ENCODE measurements around the gene ABCC3. TPM values are rescaled to one million over a fixed set of nuclear protein-coding genes. Genes with fewer than 3 reads are reported as not detected.

The ABCC3 gene
- total and polyA plus RNA-seq, 2 donors (not counting 1 experiment from before 2014, with no cell fraction given): 11.5 to 34.8 TPM

GRCh38 chr17:50642722-50643656 lies 8.3 kb downstream of the ABCC3 start:
- Histone ChIP-seq H3K79me2 (ENCODE audit: control insufficient read depth, insufficient read depth, low read length) (no peaks in the 10 kb centered on the region), H2AFZ (ENCODE audit: low read length) (no peak overlapping the region), H3K27ac (ENCODE audit: insufficient read depth, low read length) (no peak overlapping the region), H3K4me2 (ENCODE audit: extremely low read depth, insufficient read depth, low read length) (no peak overlapping the region), H3K36me3 (ENCODE audit: control insufficient read depth, insufficient read depth, low read length) (no peaks in the 10 kb centered on the region), H3K9ac (ENCODE audit: insufficient read depth, low read length) (no peak overlapping the region), H3K9me3 (ENCODE audit: control insufficient read depth, insufficient read depth, low read depth, low read length) (no peaks in the 10 kb centered on the region), H4K20me1 (ENCODE audit: control insufficient read depth, extremely low read depth, insufficient read depth, low read length) (no peaks in the 10 kb centered on the region), H3K27me3 (ENCODE audit: control insufficient read depth, insufficient read depth, low read length) (no peaks in the 10 kb centered on the region), H3K4me1 (ENCODE audit: control insufficient read depth, extremely low read depth, insufficient read depth, low read length) (peaks cover 24% of the 10 kb centered on the region), H3K4me3 (replicated peaks in 1 of 4; ENCODE audit: control extremely low read depth in 1 of 4, insufficient read depth in 1 of 4, low read depth in 3 of 4, low read length in 4 of 4) (no peak overlapping the region)
- TF ChIP-seq EZH2 (IDR thresholded peaks at IDR 0.05; ENCODE audit: low read length, missing control alignments): no peak
- TF ChIP-seq, protein P1, sequence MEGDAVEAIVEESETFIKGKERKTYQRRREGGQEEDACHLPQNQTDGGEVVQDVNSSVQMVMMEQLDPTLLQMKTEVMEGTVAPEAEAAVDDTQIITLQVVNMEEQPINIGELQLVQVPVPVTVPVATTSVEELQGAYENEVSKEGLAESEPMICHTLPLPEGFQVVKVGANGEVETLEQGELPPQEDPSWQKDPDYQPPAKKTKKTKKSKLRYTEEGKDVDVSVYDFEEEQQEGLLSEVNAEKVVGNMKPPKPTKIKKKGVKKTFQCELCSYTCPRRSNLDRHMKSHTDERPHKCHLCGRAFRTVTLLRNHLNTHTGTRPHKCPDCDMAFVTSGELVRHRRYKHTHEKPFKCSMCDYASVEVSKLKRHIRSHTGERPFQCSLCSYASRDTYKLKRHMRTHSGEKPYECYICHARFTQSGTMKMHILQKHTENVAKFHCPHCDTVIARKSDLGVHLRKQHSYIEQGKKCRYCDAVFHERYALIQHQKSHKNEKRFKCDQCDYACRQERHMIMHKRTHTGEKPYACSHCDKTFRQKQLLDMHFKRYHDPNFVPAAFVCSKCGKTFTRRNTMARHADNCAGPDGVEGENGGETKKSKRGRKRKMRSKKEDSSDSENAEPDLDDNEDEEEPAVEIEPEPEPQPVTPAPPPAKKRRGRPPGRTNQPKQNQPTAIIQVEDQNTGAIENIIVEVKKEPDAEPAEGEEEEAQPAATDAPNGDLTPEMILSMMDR (conservative IDR thresholded peaks at IDR 0.05 in 1 of 2, IDR thresholded peaks at IDR 0.05 in 1 of 2; ENCODE audit: low read depth in 1 of 2, low read length in 2 of 2): no peak
- no peak for DNase-seq (ENCODE audit: low read depth in 2 of 2)

DNA sequence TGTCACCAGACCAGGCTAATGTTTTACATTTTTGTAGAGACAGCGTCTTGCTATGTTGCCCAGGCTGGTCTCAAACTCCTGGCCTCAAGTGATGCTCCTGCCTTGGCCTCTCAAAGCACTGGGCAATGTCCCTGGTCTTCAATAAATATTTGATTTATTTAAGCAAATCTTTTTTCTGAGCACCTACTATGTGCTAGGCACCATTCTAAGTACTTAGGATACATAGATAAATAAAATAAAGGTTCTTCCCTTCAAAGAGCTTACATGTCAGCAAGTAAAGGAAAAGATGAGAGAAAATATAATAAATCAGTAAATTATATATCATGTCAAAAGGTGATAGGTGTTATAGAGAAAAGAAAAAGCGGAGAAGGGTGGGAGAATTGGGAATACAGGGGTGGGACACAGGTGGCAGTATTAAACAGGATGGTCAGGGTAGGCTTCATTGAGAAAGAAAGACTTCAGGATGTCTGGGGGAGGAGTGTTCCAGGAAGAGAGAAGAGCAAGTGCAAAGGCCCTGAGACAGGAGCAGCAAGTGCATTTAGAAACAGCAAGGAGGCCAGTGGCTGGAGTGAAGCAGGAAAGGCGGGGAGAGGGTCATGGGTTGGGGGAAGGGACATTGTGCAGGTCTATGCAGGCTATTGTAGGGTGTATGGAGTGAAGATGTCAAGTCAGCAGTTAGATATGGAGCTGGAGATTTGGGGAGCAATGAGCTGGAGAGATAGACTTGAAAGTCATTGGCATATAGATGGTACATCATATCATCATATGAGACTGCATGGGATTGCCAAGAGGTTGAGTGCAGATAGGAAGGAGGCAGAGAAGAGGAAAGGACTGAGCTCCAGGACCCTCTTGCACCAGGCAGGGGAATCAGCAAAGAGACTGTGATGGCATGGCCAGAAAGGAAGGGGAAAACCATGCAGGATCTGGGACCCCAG lies 11.3 kb downstream of the ABCC3 start:
- H3K79me2 ChIP-seq (ENCODE audit: control insufficient read depth, insufficient read depth, low read length): no peaks in the 10 kb centered on the region
- no peaks in the 10 kb centered on the region for H3K36me3 ChIP-seq (ENCODE audit: control insufficient read depth, insufficient read depth, low read length)
- TF ChIP-seq EZH2 (IDR thresholded peaks at IDR 0.05; ENCODE audit: low read length, missing control alignments): no peak
- TF ChIP-seq, protein P1 (conservative IDR thresholded peaks at IDR 0.05 in 1 of 2, IDR thresholded peaks at IDR 0.05 in 1 of 2; ENCODE audit: low read depth in 1 of 2, low read length in 2 of 2): no peak
- no peaks in the 10 kb centered on the region for H3K9me3 ChIP-seq (ENCODE audit: control insufficient read depth, insufficient read depth, low read depth, low read length)
- no peak for DNase-seq (ENCODE audit: low read depth in 2 of 2)
- H2AFZ ChIP-seq (ENCODE audit: low read length): no peak overlapping the region
- no peak overlapping the region for H3K9ac ChIP-seq (ENCODE audit: insufficient read depth, low read length)
- H3K27ac ChIP-seq (ENCODE audit: insufficient read depth, low read length): no peak overlapping the region
- no peaks in the 10 kb centered on the region for H4K20me1 ChIP-seq (ENCODE audit: control insufficient read depth, extremely low read depth, insufficient read depth, low read length)
- no peak overlapping the region for H3K4me2 ChIP-seq (ENCODE audit: extremely low read depth, insufficient read depth, low read length)
- H3K27me3 ChIP-seq (ENCODE audit: control insufficient read depth, insufficient read depth, low read length): no peaks in the 10 kb centered on the region
- no peak overlapping the region for H3K4me3 ChIP-seq (replicated peaks in 1 of 4; ENCODE audit: control extremely low read depth in 1 of 4, insufficient read depth in 1 of 4, low read depth in 3 of 4, low read length in 4 of 4)
- peaks cover 2% of the 10 kb centered on the region for H3K4me1 ChIP-seq (ENCODE audit: control insufficient read depth, extremely low read depth, insufficient read depth, low read length)

- no peak for DNase-seq (ENCODE audit: low read depth in 2 of 2)
- no peak overlapping the region for H2AFZ ChIP-seq (ENCODE audit: low read length)
- H3K9ac ChIP-seq (ENCODE audit: insufficient read depth, low read length): no peak overlapping the region
- H3K79me2 ChIP-seq (ENCODE audit: control insufficient read depth, insufficient read depth, low read length): no peaks in the 10 kb centered on the region
- no peaks in the 10 kb centered on the region for H3K27me3 ChIP-seq (ENCODE audit: control insufficient read depth, insufficient read depth, low read length)
- no peak overlapping the region for H3K4me3 ChIP-seq (replicated peaks in 1 of 4; ENCODE audit: control extremely low read depth in 1 of 4, insufficient read depth in 1 of 4, low read depth in 3 of 4, low read length in 4 of 4)
- no peaks in the 10 kb centered on the region for H3K9me3 ChIP-seq (ENCODE audit: control insufficient read depth, insufficient read depth, low read depth, low read length)
- H3K36me3 ChIP-seq (ENCODE audit: control insufficient read depth, insufficient read depth, low read length): no peaks in the 10 kb centered on the region
- no peak overlapping the region for H3K27ac ChIP-seq (ENCODE audit: insufficient read depth, low read length)
- no peak for TF ChIP-seq EZH2 (IDR thresholded peaks at IDR 0.05; ENCODE audit: low read length, missing control alignments)
- TF ChIP-seq, protein P1 (conservative IDR thresholded peaks at IDR 0.05 in 1 of 2, IDR thresholded peaks at IDR 0.05 in 1 of 2; ENCODE audit: low read depth in 1 of 2, low read length in 2 of 2): no peak
- no peaks in the 10 kb centered on the region for H3K4me1 ChIP-seq (ENCODE audit: control insufficient read depth, extremely low read depth, insufficient read depth, low read length)
- no peak overlapping the region for H3K4me2 ChIP-seq (ENCODE audit: extremely low read depth, insufficient read depth, low read length)
- no peaks in the 10 kb centered on the region for H4K20me1 ChIP-seq (ENCODE audit: control insufficient read depth, extremely low read depth, insufficient read depth, low read length)
These were observed 12.5 kb downstream of the ABCC3 start for GRCh38 chr17:50647187-50647586.
